WERI-Rb-1 (cell line): ENCODE measurements around the gene INAFM2.

Experiments used
- DNase-seq: peaks from one replicate; pipeline ENCODE4 v3.0.0-alpha.2; 2020
- H3K27ac ChIP-seq: fragments of 250-450 bp; sonication (Bioruptor Pico); 2 replicates; pipeline ENCODE4 v1.5.1; 2020; ENCODE audit warnings: mild to moderate bottlenecking, moderate library complexity
- H3K27me3 ChIP-seq: fragments of 250-450 bp; sonication (Bioruptor Pico); 2 replicates; pipeline ENCODE4 v1.5.1; 2021; ENCODE audit warnings: mild to moderate bottlenecking, low read depth, moderate library complexity; ENCODE audit not compliant: insufficient read depth, severe bottlenecking
- H3K36me3 ChIP-seq: fragments of 250-450 bp; sonication (Bioruptor Pico); 2 replicates; pipeline ENCODE4 v1.5.1; 2020; ENCODE audit warnings: mild to moderate bottlenecking, moderate library complexity
- H3K4me3 ChIP-seq: 2 replicates; pipeline ENCODE4 v1.5.1; 2011; ENCODE audit warnings: low read depth, mild to moderate bottlenecking, control low read depth, low read length
- H3K9me3 ChIP-seq: fragments of 250-450 bp; sonication (Bioruptor Pico); 2 replicates; pipeline ENCODE4 v1.5.1; 2021; ENCODE audit warnings: mild to moderate bottlenecking, moderate library complexity; ENCODE audit not compliant: severe bottlenecking
- CTCF ChIP-seq: IDR thresholded peaks from 2 replicates; pipeline ENCODE4 v1.5.1; 2011; ENCODE audit warnings: low read depth, mild to moderate bottlenecking, control low read depth, inconsistent platforms, low read length

The INAFM2 gene

GRCh38 chr15:40332113-40332781, 8.8 kb downstream of the INAFM2 start:
- Histone ChIP-seq H3K27ac (no peak overlapping the region), H3K36me3 (peaks cover under 1% of the 10 kb centered on the region; the same call in 1 of the 2 replicates), H3K4me3 (no peak overlapping the region), H3K9me3 (no peaks in the 10 kb centered on the region), H3K27me3 (no peaks in the 10 kb centered on the region)
- no peak for DNase-seq
- TF ChIP-seq CTCF: no peak

GRCh38 chr15:40333922-40334492, 10.5 kb downstream of the INAFM2 start:
- TF ChIP-seq CTCF: no peak
- peak; percentile 92 for DNase-seq
- Histone ChIP-seq H3K9me3 (no peaks in the 10 kb centered on the region), H3K27me3 (no peaks in the 10 kb centered on the region), H3K4me3 (0 out of 2 replicates have a peak overlapping the region, but pooled peaks have one; percentile 2), H3K27ac (peak overlapping the region; percentile 76), H3K36me3 (no peaks in the 10 kb centered on the region)

- DNase-seq: no peak
- Histone ChIP-seq H3K36me3 (no peaks in the 10 kb centered on the region), H3K4me3 (no peak overlapping the region), H3K27ac (peak overlapping the region; percentile 76), H3K9me3 (no peaks in the 10 kb centered on the region), H3K27me3 (no peaks in the 10 kb centered on the region)
- no peak for TF ChIP-seq CTCF
Observed at GRCh38 chr15:40334541-40334940, 11.0 kb downstream of the INAFM2 start.

GRCh38 chr15:40334941-40335795, 11.7 kb downstream of the INAFM2 start:
- no peaks in the 10 kb centered on the region for H3K36me3 ChIP-seq
- DNase-seq: no peak
- no peak overlapping the region for H3K4me3 ChIP-seq
- H3K9me3 ChIP-seq: no peaks in the 10 kb centered on the region
- H3K27ac ChIP-seq: peak overlapping the region; percentile 76
- H3K27me3 ChIP-seq: no peaks in the 10 kb centered on the region
- no peak for TF ChIP-seq CTCF

- no peaks in the 10 kb centered on the region for H3K36me3 ChIP-seq
- no peak for DNase-seq
- no peak for TF ChIP-seq CTCF
- no peak overlapping the region for H3K27ac ChIP-seq
- H3K4me3 ChIP-seq: no peak overlapping the region
- no peaks in the 10 kb centered on the region for H3K27me3 ChIP-seq
- H3K9me3 ChIP-seq: no peaks in the 10 kb centered on the region
Observed at GRCh38 chr15:40335938-40336743, 12.6 kb downstream of the INAFM2 start.
